ENCODE results near the gene IFT80.

IFT80 gene

DNA sequence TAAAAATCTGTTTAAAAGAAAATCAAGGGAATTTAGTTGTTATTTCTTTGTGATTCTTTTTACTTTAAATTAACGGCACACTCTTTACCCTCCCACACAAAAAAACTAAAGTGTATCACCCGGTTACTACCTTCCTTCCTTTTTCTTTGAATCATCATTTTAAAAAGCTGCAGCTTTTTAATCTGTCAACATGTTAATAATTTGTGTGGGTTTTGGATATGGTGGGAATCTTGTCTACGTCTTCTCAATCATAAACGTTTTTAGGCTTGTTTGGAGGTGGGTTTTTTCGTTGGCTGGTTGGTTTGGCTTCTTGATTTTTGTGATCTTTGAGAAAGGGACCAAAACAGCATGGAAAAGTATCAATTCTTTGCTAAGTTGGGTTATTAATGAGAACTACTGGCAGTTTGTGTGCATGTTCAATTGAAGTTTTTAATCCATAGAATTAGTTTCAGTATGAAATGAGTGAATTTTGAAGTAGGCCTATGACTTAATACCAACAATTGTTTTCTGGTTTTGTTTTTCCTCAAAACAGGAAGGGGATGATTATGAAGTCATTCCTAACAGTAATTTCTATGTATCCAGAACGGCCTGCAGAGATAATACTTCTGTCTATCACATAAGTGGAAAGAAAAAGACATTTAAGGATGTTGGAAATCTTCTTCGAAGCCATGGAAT lies 4.9 kb upstream of the IFT80 start:
- Histone ChIP-seq H3K27me3 (ENCODE audit: low read length) (no peaks in the 10 kb centered on the region), H3K9me3 (ENCODE audit: insufficient read depth, low read length) (no peaks in the 10 kb centered on the region), H3K4me2 (ENCODE audit: low read depth, low read length, poor library complexity, severe bottlenecking) (peak overlapping the region; percentile 96), H3F3A (ENCODE audit: insufficient read depth) (peaks cover 60% of the 10 kb centered on the region), H2AFZ (ENCODE audit: low read depth, low read length, severe bottlenecking) (no peak overlapping the region), H3K9ac (ENCODE audit: low read length) (peak overlapping the region; percentile 98), H3K27ac (ENCODE audit: low read depth, low read length) (peak overlapping the region; percentile 89), H3K36me3 (ENCODE audit: low read length) (peaks cover 82% of the 10 kb centered on the region), H3K79me2 (ENCODE audit: insufficient read depth, low read length) (peaks cover 96% of the 10 kb centered on the region), H4K20me1 (ENCODE audit: low read depth, low read length) (peaks cover 76% of the 10 kb centered on the region), H3K9me2 (replicated peaks; ENCODE audit: insufficient read depth, low read length) (no peaks in the 10 kb centered on the region), H3K4me3 (ENCODE audit: insufficient read depth, low read length, poor library complexity, severe bottlenecking) (peak overlapping the region; percentile 94)
- TF ChIP-seq, protein P1, sequence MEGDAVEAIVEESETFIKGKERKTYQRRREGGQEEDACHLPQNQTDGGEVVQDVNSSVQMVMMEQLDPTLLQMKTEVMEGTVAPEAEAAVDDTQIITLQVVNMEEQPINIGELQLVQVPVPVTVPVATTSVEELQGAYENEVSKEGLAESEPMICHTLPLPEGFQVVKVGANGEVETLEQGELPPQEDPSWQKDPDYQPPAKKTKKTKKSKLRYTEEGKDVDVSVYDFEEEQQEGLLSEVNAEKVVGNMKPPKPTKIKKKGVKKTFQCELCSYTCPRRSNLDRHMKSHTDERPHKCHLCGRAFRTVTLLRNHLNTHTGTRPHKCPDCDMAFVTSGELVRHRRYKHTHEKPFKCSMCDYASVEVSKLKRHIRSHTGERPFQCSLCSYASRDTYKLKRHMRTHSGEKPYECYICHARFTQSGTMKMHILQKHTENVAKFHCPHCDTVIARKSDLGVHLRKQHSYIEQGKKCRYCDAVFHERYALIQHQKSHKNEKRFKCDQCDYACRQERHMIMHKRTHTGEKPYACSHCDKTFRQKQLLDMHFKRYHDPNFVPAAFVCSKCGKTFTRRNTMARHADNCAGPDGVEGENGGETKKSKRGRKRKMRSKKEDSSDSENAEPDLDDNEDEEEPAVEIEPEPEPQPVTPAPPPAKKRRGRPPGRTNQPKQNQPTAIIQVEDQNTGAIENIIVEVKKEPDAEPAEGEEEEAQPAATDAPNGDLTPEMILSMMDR (IDR thresholded peaks at IDR 0.05; ENCODE audit: insufficient read depth, low read length, poor library complexity, severe bottlenecking) = no peak
- no peak for TF ChIP-seq EZH2phosphoT487 (conservative IDR thresholded peaks at IDR 0.05; ENCODE audit: low read length)

DNA sequence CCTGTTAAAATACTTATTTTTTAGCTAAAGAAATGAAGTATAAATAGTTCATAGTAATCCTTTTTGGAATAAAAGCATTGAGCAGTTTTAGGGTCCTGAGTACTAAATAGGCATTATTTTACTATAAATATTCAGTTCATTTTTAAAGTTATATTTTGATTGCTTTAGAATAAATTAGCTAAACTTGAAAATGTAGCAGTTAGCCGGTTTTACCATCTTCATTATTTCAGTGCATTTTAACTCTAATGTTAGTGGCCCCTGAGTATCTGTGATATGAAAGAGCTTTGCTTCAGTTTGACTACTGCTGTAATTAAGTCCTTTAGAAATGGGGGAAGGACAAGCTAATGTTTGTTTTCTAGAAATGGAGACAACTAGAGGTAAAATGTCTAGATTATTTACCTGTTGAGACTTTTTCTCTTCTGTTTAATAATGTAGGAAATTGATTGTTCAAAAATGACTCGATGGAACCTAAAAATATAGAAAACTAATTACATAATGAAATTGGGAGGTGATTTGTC lies 4.1 kb upstream of the IFT80 start:
- H3K4me3 ChIP-seq (ENCODE audit: insufficient read depth, low read length, poor library complexity, severe bottlenecking) = peak overlapping the region; percentile 94
- H2AFZ ChIP-seq (ENCODE audit: low read depth, low read length, severe bottlenecking) = no peak overlapping the region
- peak overlapping the region; percentile 98 for H3K9ac ChIP-seq (ENCODE audit: low read length)
- TF ChIP-seq, protein P1 (IDR thresholded peaks at IDR 0.05; ENCODE audit: insufficient read depth, low read length, poor library complexity, severe bottlenecking) = no peak
- TF ChIP-seq EZH2phosphoT487 (conservative IDR thresholded peaks at IDR 0.05; ENCODE audit: low read length) = no peak
- H3K27ac ChIP-seq (ENCODE audit: low read depth, low read length) = peak overlapping the region; percentile 89
- H4K20me1 ChIP-seq (ENCODE audit: low read depth, low read length) = peaks cover 69% of the 10 kb centered on the region
- no peaks in the 10 kb centered on the region for H3K9me3 ChIP-seq (ENCODE audit: insufficient read depth, low read length)
- H3K27me3 ChIP-seq (ENCODE audit: low read length) = no peaks in the 10 kb centered on the region
- peaks cover 75% of the 10 kb centered on the region for H3K36me3 ChIP-seq (ENCODE audit: low read length)
- H3F3A ChIP-seq (ENCODE audit: insufficient read depth) = peaks cover 54% of the 10 kb centered on the region
- no peaks in the 10 kb centered on the region for H3K9me2 ChIP-seq (replicated peaks; ENCODE audit: insufficient read depth, low read length)
- H3K4me2 ChIP-seq (ENCODE audit: low read depth, low read length, poor library complexity, severe bottlenecking) = peak overlapping the region; percentile 96
- H3K79me2 ChIP-seq (ENCODE audit: insufficient read depth, low read length) = peaks cover 96% of the 10 kb centered on the region

DNA sequence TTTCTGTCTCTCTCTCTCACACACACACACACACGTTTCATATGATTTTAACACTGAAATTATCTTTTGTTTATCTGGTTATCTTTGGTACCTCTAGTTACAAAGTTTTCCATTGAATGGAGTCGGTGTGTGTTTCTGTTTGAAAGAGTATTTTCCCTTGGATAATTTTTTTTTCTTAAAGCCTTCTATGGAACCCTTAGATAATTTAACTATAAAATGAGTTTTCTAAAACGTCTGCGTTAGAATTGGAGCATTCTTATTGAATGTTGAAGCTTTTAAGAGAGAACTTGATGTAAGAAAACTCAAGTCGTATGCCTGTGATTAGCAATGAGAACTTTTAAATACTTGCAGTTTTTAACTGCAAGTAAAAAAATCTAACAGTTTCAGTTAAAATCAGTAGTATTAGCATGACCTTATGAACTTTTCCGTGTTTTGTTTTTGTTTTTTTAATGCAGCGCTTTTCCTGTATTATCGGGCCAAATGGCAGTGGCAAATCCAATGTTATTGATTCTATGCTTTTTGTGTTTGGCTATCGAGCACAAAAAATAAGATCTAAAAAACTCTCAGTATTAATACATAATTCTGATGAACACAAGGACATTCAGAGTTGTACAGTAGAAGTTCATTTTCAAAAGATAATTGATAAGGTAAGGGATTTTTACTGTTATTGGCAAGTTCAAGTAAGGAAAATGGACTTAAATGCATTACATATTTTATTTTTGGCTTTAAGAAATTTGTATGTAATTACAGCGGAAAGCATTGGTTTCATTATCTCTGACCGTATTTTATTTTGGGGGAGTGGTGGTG lies 3.4 kb upstream of the IFT80 start:
- Histone ChIP-seq H3K27me3 (ENCODE audit: low read length) (no peaks in the 10 kb centered on the region), H2AFZ (ENCODE audit: low read depth, low read length, severe bottlenecking) (no peak overlapping the region), H3K4me2 (ENCODE audit: low read depth, low read length, poor library complexity, severe bottlenecking) (peak overlapping the region; percentile 96), H3K27ac (ENCODE audit: low read depth, low read length) (peak overlapping the region; percentile 89), H3K79me2 (ENCODE audit: insufficient read depth, low read length) (peaks cover 96% of the 10 kb centered on the region), H3F3A (ENCODE audit: insufficient read depth) (peaks cover 47% of the 10 kb centered on the region), H4K20me1 (ENCODE audit: low read depth, low read length) (peaks cover 63% of the 10 kb centered on the region), H3K4me3 (ENCODE audit: insufficient read depth, low read length, poor library complexity, severe bottlenecking) (peak overlapping the region; percentile 94), H3K9ac (ENCODE audit: low read length) (peak overlapping the region; percentile 98), H3K9me3 (ENCODE audit: insufficient read depth, low read length) (no peaks in the 10 kb centered on the region), H3K9me2 (replicated peaks; ENCODE audit: insufficient read depth, low read length) (no peaks in the 10 kb centered on the region), H3K36me3 (ENCODE audit: low read length) (peaks cover 69% of the 10 kb centered on the region)
- TF ChIP-seq, protein P1 (IDR thresholded peaks at IDR 0.05; ENCODE audit: insufficient read depth, low read length, poor library complexity, severe bottlenecking) = no peak
- TF ChIP-seq EZH2phosphoT487 (conservative IDR thresholded peaks at IDR 0.05; ENCODE audit: low read length) = no peak
